Panc1 (cell line): ENCODE measurements around the gene TMEM138. TPM values are rescaled to one million over a fixed set of nuclear protein-coding genes. Genes with fewer than 3 reads are reported as not detected.

Source experiments
- ATAC-seq: fragments of 200-7000 bp; cut with Tn5 transposase; 2 replicates; pipeline ENCODE4 v1.9.1; 2020; ENCODE audit warnings: mild to moderate bottlenecking, moderate library complexity
- BruUV-seq: library from RNA; stranded (reverse); fragments of 400-500 nt; replicated peaks from 2 replicates; lab custom pipeline; 2021; lab: Mats Ljungman, UMichigan
- CTCF ChIA-PET: fragments of 300-600 bp; sonication (Branson Sonifier 250); formaldehyde crosslinking; loops from one replicate; lab custom pipeline; 2022; ENCODE audit warnings: antibody characterized with exemption; lab: Charles Lee
- POLR2A ChIA-PET: fragments of 300-600 bp; sonication (Branson Sonifier 250); formaldehyde crosslinking; loops from one replicate; lab custom pipeline; 2022; ENCODE audit warnings: antibody characterized with exemption; lab: Charles Lee
- DNase-seq: peaks from one replicate; pipeline ENCODE4 v3.0.0-alpha.2; 2010; ENCODE audit warnings: low read depth, low spot score
- H3K27ac ChIP-seq: 2 replicates; pipeline ENCODE4 v1.5.1; 2011; ENCODE audit warnings: mild to moderate bottlenecking, low read length, inconsistent platforms
- H3K27me3 ChIP-seq: fragments of 200-500 bp; sonication (Bioruptor generic); 2 replicates; pipeline ENCODE4 v1.6.0; 2014; ENCODE audit warnings: low read length, inconsistent platforms; ENCODE audit not compliant: control insufficient read depth, insufficient read depth
- H3K36me3 ChIP-seq: fragments of 200-500 bp; sonication (Bioruptor generic); 2 replicates; pipeline ENCODE4 v1.5.1; 2014; ENCODE audit warnings: inconsistent platforms, mild to moderate bottlenecking, low read length, moderate library complexity; ENCODE audit not compliant: control insufficient read depth, insufficient read depth
- H3K4me1 ChIP-seq: 2 replicates; pipeline ENCODE4 v1.5.1; 2011; ENCODE audit warnings: inconsistent platforms, mild to moderate bottlenecking, low read length, moderate library complexity; ENCODE audit not compliant: control insufficient read depth, insufficient read depth
- H3K4me3 ChIP-seq, 2 experiments: 2 replicates each; pipeline ENCODE4 v1.5.1; 2011 to 2012; ENCODE audit warnings: low read depth in 2 of 2, low read length in 2 of 2, mild to moderate bottlenecking in 2 of 2, inconsistent platforms in 1 of 2, moderate library complexity in 1 of 2
- H3K9me3 ChIP-seq: fragments of 200-500 bp; sonication (Bioruptor generic); 2 replicates; pipeline ENCODE4 v1.5.1; 2014; ENCODE audit warnings: low read depth, mild to moderate bottlenecking, inconsistent platforms, low read length, moderate library complexity; ENCODE audit not compliant: control insufficient read depth, insufficient read depth
- CTCF ChIP-seq: fragments of 450-650 bp; IDR thresholded peaks from 2 replicates; pipeline ENCODE4 v1.5.1; 2017; ENCODE audit warnings: mild to moderate bottlenecking
- POLR2AphosphoS5 ChIP-seq: IDR thresholded peaks from 2 replicates; pipeline ENCODE4 v1.6.1; 2012; ENCODE audit warnings: mild to moderate bottlenecking, low read depth, low read length, moderate library complexity
- SIN3A ChIP-seq: IDR thresholded peaks from 2 replicates; pipeline ENCODE4 v1.6.1; 2012; ENCODE audit warnings: low read depth, mild to moderate bottlenecking, low read length, moderate library complexity, borderline replicate concordance; ENCODE audit not compliant: insufficient read depth
- TCF7L2 ChIP-seq: IDR thresholded peaks from 2 replicates; pipeline ENCODE4 v1.6.1; 2011; ENCODE audit warnings: mild to moderate bottlenecking, low read depth, low read length, inconsistent platforms
- in situ Hi-C: cut with HindIII; loops from 2 replicates; pipeline ENCODE4 v1.10.0; 2016; ENCODE audit warnings: low sequenced_read_pairs, low pct_unique_long_range_greater_than_20kb
- intact Hi-C: fragments of 100-400 bp; cut with micrococcal nuclease; formaldehyde crosslinking; loops from one replicate; pipeline ENCODE4 v1.10.0; 2022; ENCODE audit not compliant: unreplicated experiment
- total RNA-seq: library from RNA; stranded (reverse); gene quantifications from one replicate; pipeline ENCODE4 v1.2.1, GENCODE V29; 2021; ENCODE audit not compliant: unreplicated experiment
- TF ChIP-seq, protein P1 (sequence below), 2 experiments: IDR thresholded peaks; 2 replicates each; pipeline ENCODE4 v1.6.1; 2011 to 2012; ENCODE audit warnings: low read depth in 2 of 2, control low read depth in 1 of 2, low read length in 1 of 2, mild to moderate bottlenecking in 1 of 2, moderate library complexity in 1 of 2; ENCODE audit not compliant: insufficient read depth in 1 of 2

The TMEM138 gene
- total RNA-seq, 1 experiment from 2014 or later: 86.6 TPM

- Histone ChIP-seq H3K4me3 (no peak overlapping the region), H3K9me3 (no peaks in the 10 kb centered on the region), H3K27ac (no peak overlapping the region), H3K27me3 (no peaks in the 10 kb centered on the region), H3K36me3 (peaks cover 66% of the 10 kb centered on the region), H3K4me1 (no peaks in the 10 kb centered on the region)
- in situ Hi-C loops: no loop called here
- ATAC-seq: no peak
- ChIA-PET POLR2A (no interaction called here), CTCF (no interaction called here)
- no peak for DNase-seq
- intact Hi-C loops: no loop called here
- no peak for TF ChIP-seq TCF7L2
- TF ChIP-seq, protein P1, sequence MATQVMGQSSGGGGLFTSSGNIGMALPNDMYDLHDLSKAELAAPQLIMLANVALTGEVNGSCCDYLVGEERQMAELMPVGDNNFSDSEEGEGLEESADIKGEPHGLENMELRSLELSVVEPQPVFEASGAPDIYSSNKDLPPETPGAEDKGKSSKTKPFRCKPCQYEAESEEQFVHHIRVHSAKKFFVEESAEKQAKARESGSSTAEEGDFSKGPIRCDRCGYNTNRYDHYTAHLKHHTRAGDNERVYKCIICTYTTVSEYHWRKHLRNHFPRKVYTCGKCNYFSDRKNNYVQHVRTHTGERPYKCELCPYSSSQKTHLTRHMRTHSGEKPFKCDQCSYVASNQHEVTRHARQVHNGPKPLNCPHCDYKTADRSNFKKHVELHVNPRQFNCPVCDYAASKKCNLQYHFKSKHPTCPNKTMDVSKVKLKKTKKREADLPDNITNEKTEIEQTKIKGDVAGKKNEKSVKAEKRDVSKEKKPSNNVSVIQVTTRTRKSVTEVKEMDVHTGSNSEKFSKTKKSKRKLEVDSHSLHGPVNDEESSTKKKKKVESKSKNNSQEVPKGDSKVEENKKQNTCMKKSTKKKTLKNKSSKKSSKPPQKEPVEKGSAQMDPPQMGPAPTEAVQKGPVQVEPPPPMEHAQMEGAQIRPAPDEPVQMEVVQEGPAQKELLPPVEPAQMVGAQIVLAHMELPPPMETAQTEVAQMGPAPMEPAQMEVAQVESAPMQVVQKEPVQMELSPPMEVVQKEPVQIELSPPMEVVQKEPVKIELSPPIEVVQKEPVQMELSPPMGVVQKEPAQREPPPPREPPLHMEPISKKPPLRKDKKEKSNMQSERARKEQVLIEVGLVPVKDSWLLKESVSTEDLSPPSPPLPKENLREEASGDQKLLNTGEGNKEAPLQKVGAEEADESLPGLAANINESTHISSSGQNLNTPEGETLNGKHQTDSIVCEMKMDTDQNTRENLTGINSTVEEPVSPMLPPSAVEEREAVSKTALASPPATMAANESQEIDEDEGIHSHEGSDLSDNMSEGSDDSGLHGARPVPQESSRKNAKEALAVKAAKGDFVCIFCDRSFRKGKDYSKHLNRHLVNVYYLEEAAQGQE (IDR thresholded peaks at IDR 0.05; ENCODE audit: insufficient read depth in 1 of 2, low read depth in 2 of 2, low read length in 1 of 2): no peak
- no peak for TF ChIP-seq POLR2AphosphoS5
- no peak for TF ChIP-seq SIN3A
- TF ChIP-seq CTCF: no peak
- BruUV-seq: no TSS peak
These were observed 56.0 kb downstream of the TMEM138 start for GRCh38 chr11:61418136-61418535.

Other genes with a start within 250 kb of the TMEM138 start
- 24.0 TPM for gene VPS37C, start 200.9 kb upstream of the TMEM138 start, total RNA-seq
- gene PGA3, start 158.9 kb upstream of the TMEM138 start, total RNA-seq: not detected
- not detected for gene PGA4, start 140.0 kb upstream of the TMEM138 start, total RNA-seq
- gene PGA5, start 121.2 kb upstream of the TMEM138 start, total RNA-seq: not detected
- 0.51 TPM for gene VWCE, start 67.1 kb upstream of the TMEM138 start, total RNA-seq
- gene DDB1, start 29.3 kb upstream of the TMEM138 start, total RNA-seq: 217 TPM
- gene TKFC, start 29.1 kb upstream of the TMEM138 start, total RNA-seq: 79.6 TPM
- 80.3 TPM for gene CYB561A3, start 492 bp upstream of the TMEM138 start, total RNA-seq
- gene TMEM216, start 30.2 kb downstream of the TMEM138 start, total RNA-seq: 11.7 TPM
- gene CPSF7, start 67.6 kb downstream of the TMEM138 start, total RNA-seq: 96.1 TPM
- 43.2 TPM for gene SDHAF2, start 67.8 kb downstream of the TMEM138 start, total RNA-seq
- 0.23 TPM for gene LRRC10B, start 146.4 kb downstream of the TMEM138 start, total RNA-seq
- 2.5 TPM for gene SYT7, start 218.7 kb downstream of the TMEM138 start, total RNA-seq